DOHH2 (cell line): ENCODE data around the gene TMEM186.

Experiments used
- H3F3A ChIP-seq: fragments of 200-600 bp; sonication (generic), shearing (Covaris generic); 2 replicates; pipeline ENCODE4 v1.6.0; 2016; ENCODE audit warnings: antibody characterized with exemption, mild to moderate bottlenecking; ENCODE audit not compliant: control insufficient read depth, insufficient read depth
- H3K27ac ChIP-seq: fragments of 200-600 bp; sonication (generic); 2 replicates; pipeline ENCODE4 v1.5.1; 2014; ENCODE audit warnings: low read depth, mild to moderate bottlenecking, low read length, moderate library complexity
- H3K27me3 ChIP-seq: fragments of 200-600 bp; sonication (generic); 2 replicates; pipeline ENCODE4 v1.6.1; 2014; ENCODE audit warnings: mild to moderate bottlenecking, low read length, mixed read lengths; ENCODE audit not compliant: control insufficient read depth
- H3K36me3 ChIP-seq: fragments of 200-600 bp; sonication (generic); 2 replicates; pipeline ENCODE4 v1.6.1; 2014; ENCODE audit warnings: mild to moderate bottlenecking, low read length, moderate library complexity, mixed read lengths; ENCODE audit not compliant: control insufficient read depth
- H3K4me1 ChIP-seq: fragments of 200-600 bp; sonication (generic); 2 replicates; pipeline ENCODE4 v1.6.1; 2014; ENCODE audit warnings: mild to moderate bottlenecking, low read length, mixed read lengths; ENCODE audit not compliant: control insufficient read depth
- H3K4me2 ChIP-seq: fragments of 200-600 bp; sonication (generic); 2 replicates; pipeline ENCODE4 v1.6.0; 2014; ENCODE audit warnings: mild to moderate bottlenecking, low read length, moderate library complexity
- H3K4me3 ChIP-seq: fragments of 200-600 bp; sonication (generic); 2 replicates; pipeline ENCODE4 v1.5.1; 2014; ENCODE audit warnings: mild to moderate bottlenecking, low read length, mixed read lengths
- H3K79me2 ChIP-seq: fragments of 200-600 bp; sonication (generic); 2 replicates; pipeline ENCODE4 v1.6.1; 2014; ENCODE audit warnings: mild to moderate bottlenecking, low read length, mixed read lengths; ENCODE audit not compliant: control insufficient read depth
- H3K9me2 ChIP-seq: fragments of 200-600 bp; sonication (generic); replicated peaks from 2 replicates; pipeline ENCODE4 v1.6.1; 2014; ENCODE audit warnings: mild to moderate bottlenecking, low read length, mixed read lengths; ENCODE audit not compliant: control insufficient read depth
- H3K9me3 ChIP-seq: fragments of 200-600 bp; sonication (generic); 2 replicates; pipeline ENCODE4 v1.6.1; 2014; ENCODE audit warnings: antibody characterized with exemption, low read length, mixed read lengths; ENCODE audit not compliant: control insufficient read depth, insufficient read depth
- H4K20me1 ChIP-seq: fragments of 200-600 bp; sonication (generic); 2 replicates; pipeline ENCODE4 v1.6.0; 2014; ENCODE audit warnings: low read depth, mild to moderate bottlenecking, antibody characterized with exemption, low read length, moderate library complexity; ENCODE audit not compliant: control insufficient read depth, insufficient read depth
- EZH2phosphoT487 ChIP-seq: fragments of 200-600 bp; sonication (generic); IDR thresholded peaks from 2 replicates; pipeline ENCODE4 v1.6.1; 2017; ENCODE audit warnings: borderline replicate concordance, mild to moderate bottlenecking, antibody characterized with exemption, low read length, moderate library complexity, mixed read lengths
- TF ChIP-seq, protein P1 (sequence below): fragments of 200-600 bp; sonication (generic); IDR thresholded peaks from one replicate; pipeline ENCODE4 v1.5.1; 2014; ENCODE audit warnings: antibody characterized with exemption, mild to moderate bottlenecking, low read depth, low read length; ENCODE audit not compliant: poor library complexity, severe bottlenecking

The TMEM186 gene

DNA sequence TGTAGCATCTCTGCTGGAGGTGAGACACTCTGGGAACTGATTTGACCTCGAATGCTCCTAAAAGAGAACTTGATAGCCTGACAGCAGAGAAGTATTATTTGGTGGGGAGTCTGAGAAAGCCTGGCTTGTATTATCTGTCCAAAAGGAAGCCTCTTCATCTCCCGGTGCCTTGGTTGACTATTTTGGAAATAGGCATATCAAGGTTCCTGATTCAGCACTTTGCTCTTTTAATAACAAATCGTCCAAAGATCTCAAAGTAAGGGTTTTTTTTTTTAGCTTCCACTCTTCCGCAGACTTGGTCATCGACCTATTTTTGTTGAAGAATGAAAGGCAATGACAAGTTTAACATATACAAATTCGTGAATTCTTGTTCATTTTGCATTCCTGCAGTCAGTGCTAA is 14.8 kb downstream of the TMEM186 start:
- Histone ChIP-seq H3K9me3 (no peaks in the 10 kb centered on the region), H3K4me2 (no peak overlapping the region), H3K4me1 (no peaks in the 10 kb centered on the region), H3K79me2 (no peaks in the 10 kb centered on the region), H3K27ac (no peak overlapping the region), H3K36me3 (no peaks in the 10 kb centered on the region), H3K4me3 (no peak overlapping the region), H3K9me2 (no peaks in the 10 kb centered on the region), H3K27me3 (no peaks in the 10 kb centered on the region), H4K20me1 (no peaks in the 10 kb centered on the region), H3F3A (no peaks in the 10 kb centered on the region)
- TF ChIP-seq, protein P1, sequence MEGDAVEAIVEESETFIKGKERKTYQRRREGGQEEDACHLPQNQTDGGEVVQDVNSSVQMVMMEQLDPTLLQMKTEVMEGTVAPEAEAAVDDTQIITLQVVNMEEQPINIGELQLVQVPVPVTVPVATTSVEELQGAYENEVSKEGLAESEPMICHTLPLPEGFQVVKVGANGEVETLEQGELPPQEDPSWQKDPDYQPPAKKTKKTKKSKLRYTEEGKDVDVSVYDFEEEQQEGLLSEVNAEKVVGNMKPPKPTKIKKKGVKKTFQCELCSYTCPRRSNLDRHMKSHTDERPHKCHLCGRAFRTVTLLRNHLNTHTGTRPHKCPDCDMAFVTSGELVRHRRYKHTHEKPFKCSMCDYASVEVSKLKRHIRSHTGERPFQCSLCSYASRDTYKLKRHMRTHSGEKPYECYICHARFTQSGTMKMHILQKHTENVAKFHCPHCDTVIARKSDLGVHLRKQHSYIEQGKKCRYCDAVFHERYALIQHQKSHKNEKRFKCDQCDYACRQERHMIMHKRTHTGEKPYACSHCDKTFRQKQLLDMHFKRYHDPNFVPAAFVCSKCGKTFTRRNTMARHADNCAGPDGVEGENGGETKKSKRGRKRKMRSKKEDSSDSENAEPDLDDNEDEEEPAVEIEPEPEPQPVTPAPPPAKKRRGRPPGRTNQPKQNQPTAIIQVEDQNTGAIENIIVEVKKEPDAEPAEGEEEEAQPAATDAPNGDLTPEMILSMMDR: no peak
- no peak for TF ChIP-seq EZH2phosphoT487

DNA sequence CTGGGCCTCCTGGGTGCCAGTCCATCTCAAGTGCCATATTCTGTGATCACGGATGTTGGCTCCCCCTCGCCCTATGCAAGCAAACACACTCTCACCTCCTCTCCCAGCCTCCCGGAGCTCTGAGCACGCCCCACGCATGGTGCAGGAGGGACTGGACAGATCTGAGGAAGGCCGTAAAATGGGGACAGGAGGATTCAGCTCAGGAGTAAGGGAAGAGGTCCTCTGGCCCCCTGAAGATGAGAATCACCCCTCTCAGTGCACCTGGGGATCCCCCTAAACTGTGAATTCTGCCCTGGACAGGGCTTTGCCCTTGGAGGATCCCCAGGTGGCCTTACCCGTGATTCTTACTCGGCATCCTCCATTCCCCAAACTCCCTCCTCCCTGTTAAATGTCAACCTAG is 15.6 kb downstream of the TMEM186 start:
- no peaks in the 10 kb centered on the region for H3K79me2 ChIP-seq
- H3K4me3 ChIP-seq: no peak overlapping the region
- no peaks in the 10 kb centered on the region for H4K20me1 ChIP-seq
- no peaks in the 10 kb centered on the region for H3K27me3 ChIP-seq
- no peaks in the 10 kb centered on the region for H3K9me2 ChIP-seq
- no peaks in the 10 kb centered on the region for H3K36me3 ChIP-seq
- no peaks in the 10 kb centered on the region for H3K9me3 ChIP-seq
- H3K4me1 ChIP-seq: no peaks in the 10 kb centered on the region
- no peak overlapping the region for H3K27ac ChIP-seq
- H3F3A ChIP-seq: no peaks in the 10 kb centered on the region
- H3K4me2 ChIP-seq: no peak overlapping the region
- TF ChIP-seq, protein P1: no peak
- TF ChIP-seq EZH2phosphoT487: no peak

DNA sequence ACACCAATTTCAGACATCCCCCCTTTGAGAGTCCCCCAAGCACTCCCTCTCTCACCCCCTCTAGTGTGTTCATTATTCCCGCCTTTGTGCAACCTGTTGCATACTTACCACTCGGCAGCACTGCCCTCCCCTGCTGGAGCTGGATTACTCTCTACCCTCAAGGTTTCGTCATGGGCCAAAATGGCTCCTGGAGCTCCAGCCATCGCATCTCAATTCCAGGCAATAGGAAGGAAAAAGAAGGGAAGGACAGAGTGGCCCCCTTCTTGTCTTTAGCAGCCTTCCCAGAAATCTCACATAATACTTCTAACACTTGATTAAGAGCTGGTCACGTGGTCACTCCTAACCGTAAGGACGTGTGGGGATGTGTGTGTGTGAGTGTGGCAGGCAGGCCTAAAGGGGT is 20.2 kb downstream of the TMEM186 start:
- H3K4me3 ChIP-seq: no peak overlapping the region
- H3K9me3 ChIP-seq: no peaks in the 10 kb centered on the region
- no peaks in the 10 kb centered on the region for H4K20me1 ChIP-seq
- no peak overlapping the region for H3K4me2 ChIP-seq
- H3K9me2 ChIP-seq: no peaks in the 10 kb centered on the region
- no peaks in the 10 kb centered on the region for H3K36me3 ChIP-seq
- no peaks in the 10 kb centered on the region for H3F3A ChIP-seq
- H3K79me2 ChIP-seq: no peaks in the 10 kb centered on the region
- TF ChIP-seq, protein P1: no peak
- no peak for TF ChIP-seq EZH2phosphoT487
- no peak overlapping the region for H3K27ac ChIP-seq
- H3K27me3 ChIP-seq: no peaks in the 10 kb centered on the region
- H3K4me1 ChIP-seq: no peaks in the 10 kb centered on the region

DNA sequence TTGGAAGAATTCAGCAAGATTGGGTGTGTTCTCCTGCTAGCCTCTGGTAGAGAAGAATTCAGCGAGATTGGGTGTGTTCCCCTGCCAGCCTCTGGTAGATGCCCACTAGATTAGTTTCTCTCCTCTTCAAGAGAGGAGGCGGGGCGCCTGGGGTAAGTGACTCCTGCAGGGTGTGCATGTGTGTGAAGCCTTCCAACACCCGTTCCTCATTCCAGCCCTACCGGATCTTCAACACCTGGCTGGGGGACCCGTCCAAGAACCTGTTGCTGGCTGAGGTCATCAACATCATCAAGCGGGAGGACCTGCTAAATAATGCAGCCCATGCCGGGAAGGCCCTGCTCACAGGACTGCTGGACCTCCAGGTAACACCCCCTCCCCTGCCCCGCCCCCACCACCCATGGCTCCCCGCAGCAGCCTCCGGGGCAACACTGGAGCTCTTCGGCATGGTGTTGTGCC is 21.3 kb downstream of the TMEM186 start:
- no peaks in the 10 kb centered on the region for H3K36me3 ChIP-seq
- H3K27me3 ChIP-seq: no peaks in the 10 kb centered on the region
- TF ChIP-seq EZH2phosphoT487: no peak
- TF ChIP-seq, protein P1: no peak
- no peaks in the 10 kb centered on the region for H4K20me1 ChIP-seq
- no peaks in the 10 kb centered on the region for H3K9me2 ChIP-seq
- no peak overlapping the region for H3K4me3 ChIP-seq
- H3K4me2 ChIP-seq: no peak overlapping the region
- no peaks in the 10 kb centered on the region for H3K9me3 ChIP-seq
- H3F3A ChIP-seq: no peaks in the 10 kb centered on the region
- no peaks in the 10 kb centered on the region for H3K79me2 ChIP-seq
- no peak overlapping the region for H3K27ac ChIP-seq
- no peaks in the 10 kb centered on the region for H3K4me1 ChIP-seq
